Right atrium auricular region (tissue), 2 donors: ENCODE data around the gene NCAPG2. TPM values are rescaled to one million over a fixed set of nuclear protein-coding genes. Genes with fewer than 3 reads are reported as not detected.
A peak's percentile ranks its signal among the peaks of the same experiment; 100 is the strongest.

Experiments
- DNase-seq: peaks from one replicate; pipeline ENCODE4 v3.0.0-alpha.2; 2019; ENCODE audit warnings: low spot score
- H3K27ac ChIP-seq, 2 donors: fragments of 200-600 bp; sonication (generic); 1 replicate in 1 of 2; 2 replicates in 1 of 2; pipeline ENCODE4 v1.5.1; 2016 to 2019
- H3K27me3 ChIP-seq, 2 donors: fragments of 200-600 bp; sonication (generic); one replicate each; pipeline versions ENCODE4 v1.5.1 to v1.6.0; 2017 to 2019
- H3K36me3 ChIP-seq: fragments of 200-600 bp; sonication (generic); one replicate; pipeline ENCODE4 v1.5.1; 2016
- H3K4me1 ChIP-seq, 2 donors: fragments of 200-600 bp; sonication (generic); one replicate each; pipeline versions ENCODE4 v1.5.1 to v1.6.0; 2017 to 2019
- H3K4me3 ChIP-seq, 2 donors: fragments of 200-600 bp; sonication (generic); 1 replicate in 1 of 2; 2 replicates in 1 of 2; pipeline ENCODE4 v1.5.1; 2017 to 2019; ENCODE audit warnings: mild to moderate bottlenecking in 1 of 2, moderate library complexity in 1 of 2
- H3K9me3 ChIP-seq, 2 donors: fragments of 200-600 bp; sonication (generic); one replicate each; pipeline ENCODE4 v1.5.1; 2019
- total RNA-seq, 2 donors: library from RNA; depleted of rRNA; stranded (reverse); fragments of >200 nt; gene quantifications; one replicate each; pipeline ENCODE4 v1.1.0, GENCODE V29; 2016
- TF ChIP-seq, protein P1 (sequence below), 2 donors: fragments of 200-600 bp; sonication (generic); IDR thresholded peaks; one replicate each; pipeline ENCODE4 v1.5.1; 2019; ENCODE audit warnings: antibody characterized with exemption in 2 of 2

Gene NCAPG2
- total RNA-seq, 2 donors from 2014 or later: 2.8 to 3.1 TPM

DNA sequence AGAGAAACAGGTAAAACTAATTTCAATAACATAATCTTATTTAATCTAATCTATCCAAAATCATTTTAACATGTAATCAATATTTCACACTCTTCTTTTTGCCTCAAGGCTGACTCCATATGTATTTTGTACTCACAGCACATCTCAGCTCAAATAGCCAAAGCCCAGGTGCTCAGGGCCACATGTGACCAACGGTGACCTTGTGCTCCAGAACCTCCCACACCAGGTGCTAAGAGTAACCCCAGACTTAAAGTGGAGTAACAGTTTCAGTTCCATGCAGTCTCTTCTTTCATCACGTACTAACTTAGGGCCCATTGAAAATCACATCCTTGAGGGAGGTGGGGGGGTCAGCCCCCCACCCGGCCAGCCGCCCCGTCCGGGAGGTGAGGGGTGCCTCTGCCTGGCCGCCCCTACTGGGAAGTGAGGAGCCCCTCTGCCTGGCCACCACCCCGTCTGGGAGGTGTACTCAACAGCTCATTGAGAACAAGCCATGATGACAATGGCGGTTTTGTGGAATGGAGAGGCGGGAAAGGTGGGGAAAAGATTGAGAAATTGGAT, 47.3 kb downstream of the NCAPG2 start:
- TF ChIP-seq, protein P1, sequence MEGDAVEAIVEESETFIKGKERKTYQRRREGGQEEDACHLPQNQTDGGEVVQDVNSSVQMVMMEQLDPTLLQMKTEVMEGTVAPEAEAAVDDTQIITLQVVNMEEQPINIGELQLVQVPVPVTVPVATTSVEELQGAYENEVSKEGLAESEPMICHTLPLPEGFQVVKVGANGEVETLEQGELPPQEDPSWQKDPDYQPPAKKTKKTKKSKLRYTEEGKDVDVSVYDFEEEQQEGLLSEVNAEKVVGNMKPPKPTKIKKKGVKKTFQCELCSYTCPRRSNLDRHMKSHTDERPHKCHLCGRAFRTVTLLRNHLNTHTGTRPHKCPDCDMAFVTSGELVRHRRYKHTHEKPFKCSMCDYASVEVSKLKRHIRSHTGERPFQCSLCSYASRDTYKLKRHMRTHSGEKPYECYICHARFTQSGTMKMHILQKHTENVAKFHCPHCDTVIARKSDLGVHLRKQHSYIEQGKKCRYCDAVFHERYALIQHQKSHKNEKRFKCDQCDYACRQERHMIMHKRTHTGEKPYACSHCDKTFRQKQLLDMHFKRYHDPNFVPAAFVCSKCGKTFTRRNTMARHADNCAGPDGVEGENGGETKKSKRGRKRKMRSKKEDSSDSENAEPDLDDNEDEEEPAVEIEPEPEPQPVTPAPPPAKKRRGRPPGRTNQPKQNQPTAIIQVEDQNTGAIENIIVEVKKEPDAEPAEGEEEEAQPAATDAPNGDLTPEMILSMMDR (IDR thresholded peaks at IDR 0.05): no peak
- no peak for DNase-seq
- no peaks in the 10 kb centered on the region for H3K4me1 ChIP-seq
- H3K36me3 ChIP-seq: peaks cover 12% of the 10 kb centered on the region
- no peaks in the 10 kb centered on the region for H3K27me3 ChIP-seq
- no peak overlapping the region for H3K27ac ChIP-seq
- H3K9me3 ChIP-seq: no peaks in the 10 kb centered on the region
- H3K4me3 ChIP-seq: no peak overlapping the region

DNA sequence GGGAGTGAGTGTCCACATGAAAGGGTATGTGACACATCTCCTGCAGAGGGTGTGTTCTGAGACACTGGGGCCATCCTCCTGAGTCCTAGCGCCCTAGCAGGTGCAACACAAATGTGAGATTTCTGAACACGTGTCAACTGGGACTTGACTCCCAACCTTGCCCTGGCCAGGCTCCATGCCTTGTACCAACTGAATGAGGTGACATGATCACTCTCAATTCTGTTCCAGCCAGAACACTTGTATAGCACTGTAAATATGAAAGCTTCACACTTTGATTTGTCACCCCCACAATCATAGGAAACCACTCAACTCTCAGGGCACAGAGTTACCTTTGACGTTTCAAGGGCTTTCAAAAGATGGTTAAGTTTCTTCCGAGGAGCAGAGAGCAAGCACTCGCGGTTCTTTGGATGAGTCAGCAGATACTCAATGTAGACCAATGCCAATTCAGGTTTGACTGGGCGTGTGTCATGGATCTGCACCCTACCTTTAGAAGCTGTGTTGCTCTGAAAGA, 48.6 kb downstream of the NCAPG2 start:
- TF ChIP-seq, protein P1 (IDR thresholded peaks at IDR 0.05): no peak

DNA sequence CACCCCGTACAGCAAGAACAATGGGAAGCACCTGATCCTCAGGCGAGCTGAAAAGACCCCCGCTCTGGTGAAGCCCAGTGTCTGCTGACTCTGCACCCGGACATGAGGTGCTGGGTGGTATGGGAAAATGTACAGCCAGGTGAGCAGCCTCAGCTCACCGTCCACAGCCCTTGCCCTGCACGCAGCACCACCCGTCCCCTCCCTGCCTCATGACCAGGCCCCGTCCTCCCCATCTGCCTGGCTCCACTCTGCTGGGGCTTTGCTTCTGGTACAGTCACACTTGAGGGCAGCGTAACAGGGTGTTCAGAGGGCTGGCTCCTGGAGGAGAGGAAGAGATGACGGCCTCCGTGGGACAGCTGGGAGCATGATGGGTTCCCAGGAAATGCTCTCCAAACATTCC, 49.1 kb downstream of the NCAPG2 start:
- no peak overlapping the region for H3K27ac ChIP-seq
- TF ChIP-seq, protein P1 (IDR thresholded peaks at IDR 0.05): no peak
- no peak overlapping the region for H3K4me3 ChIP-seq
- H3K4me1 ChIP-seq: no peaks in the 10 kb centered on the region
- no peak for DNase-seq
- no peaks in the 10 kb centered on the region for H3K27me3 ChIP-seq
- H3K9me3 ChIP-seq: no peaks in the 10 kb centered on the region
- H3K36me3 ChIP-seq: peaks cover 12% of the 10 kb centered on the region

More for the DNA sequence above, 48.6 kb downstream of the NCAPG2 start:
- peaks cover 12% of the 10 kb centered on the region for H3K36me3 ChIP-seq
- H3K4me3 ChIP-seq: no peak overlapping the region
- no peak overlapping the region for H3K27ac ChIP-seq
- no peaks in the 10 kb centered on the region for H3K27me3 ChIP-seq
- H3K9me3 ChIP-seq: no peaks in the 10 kb centered on the region
- H3K4me1 ChIP-seq: no peaks in the 10 kb centered on the region
- no peak for DNase-seq

DNA sequence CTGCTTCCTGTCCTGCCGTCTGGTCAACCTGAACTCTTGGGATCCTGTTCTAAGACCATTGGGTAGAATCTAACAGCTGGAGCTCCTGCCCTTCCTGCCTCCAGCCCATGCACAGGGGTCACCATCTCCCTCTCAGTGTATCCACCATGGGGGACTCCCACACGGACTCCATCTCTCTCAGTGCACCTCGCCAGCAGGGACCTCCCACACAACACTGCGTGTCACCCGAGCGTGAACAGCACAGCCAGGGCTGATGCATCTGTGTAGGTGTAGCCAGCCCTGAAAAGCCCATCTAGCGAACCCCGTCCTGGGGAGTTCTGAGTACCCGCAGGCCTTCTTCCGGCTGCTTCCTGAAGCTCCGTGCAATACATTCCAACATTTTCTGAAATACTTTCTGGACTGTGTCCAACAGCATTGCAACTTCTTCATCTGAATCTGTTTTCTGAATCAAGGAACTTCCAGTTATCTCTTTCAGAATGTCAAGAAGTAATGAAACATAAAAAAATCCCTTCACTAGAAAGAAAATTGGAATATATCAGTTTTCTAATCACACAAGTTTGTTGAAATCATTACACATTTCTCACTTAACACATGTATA, 52.5 kb downstream of the NCAPG2 start:
- Histone ChIP-seq H3K27me3 (no peaks in the 10 kb centered on the region), H3K4me3 (no peak overlapping the region), H3K27ac (no peak overlapping the region), H3K4me1 (no peaks in the 10 kb centered on the region), H3K9me3 (no peaks in the 10 kb centered on the region), H3K36me3 (peaks cover 12% of the 10 kb centered on the region)
- TF ChIP-seq, protein P1 (IDR thresholded peaks at IDR 0.05): no peak
- DNase-seq: no peak

DNA sequence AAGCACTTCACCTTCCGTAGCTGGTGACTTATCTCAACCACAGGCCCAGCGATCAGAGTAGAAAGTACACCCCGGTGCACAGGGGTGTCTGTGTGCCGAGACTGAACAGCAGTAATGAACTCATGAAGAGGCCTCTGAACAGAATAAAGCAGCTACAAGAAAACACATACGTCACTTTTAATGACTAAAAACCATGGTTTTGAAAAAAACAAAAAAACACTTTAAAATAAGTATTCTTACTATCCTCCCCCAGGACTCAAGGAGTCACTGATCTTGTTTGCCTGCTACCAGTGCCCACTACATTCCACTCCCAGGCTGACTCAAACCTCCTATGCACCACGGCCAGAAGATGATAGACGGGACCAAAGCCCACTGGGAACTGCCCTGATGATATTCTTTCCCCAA, 53.8 kb downstream of the NCAPG2 start:
- Histone ChIP-seq H3K4me3 (no peak overlapping the region), H3K36me3 (peaks cover 8% of the 10 kb centered on the region), H3K4me1 (no peaks in the 10 kb centered on the region), H3K9me3 (no peaks in the 10 kb centered on the region), H3K27ac (peak overlapping the region in 1 of 2 donors; percentile 12), H3K27me3 (no peaks in the 10 kb centered on the region)
- no peak for DNase-seq
- TF ChIP-seq, protein P1 (IDR thresholded peaks at IDR 0.05): no peak
